ENCODE results near the gene ABCF1. TPM values are rescaled to one million over a fixed set of nuclear protein-coding genes. Genes with fewer than 3 reads are reported as not detected.

The ABCF1 gene
- total and polyA plus RNA-seq, 2 of the 8 experiments (the other 6 are each of a cell fraction or from before 2014, with no cell fraction given) = 48.8 to 123 TPM

DNA sequence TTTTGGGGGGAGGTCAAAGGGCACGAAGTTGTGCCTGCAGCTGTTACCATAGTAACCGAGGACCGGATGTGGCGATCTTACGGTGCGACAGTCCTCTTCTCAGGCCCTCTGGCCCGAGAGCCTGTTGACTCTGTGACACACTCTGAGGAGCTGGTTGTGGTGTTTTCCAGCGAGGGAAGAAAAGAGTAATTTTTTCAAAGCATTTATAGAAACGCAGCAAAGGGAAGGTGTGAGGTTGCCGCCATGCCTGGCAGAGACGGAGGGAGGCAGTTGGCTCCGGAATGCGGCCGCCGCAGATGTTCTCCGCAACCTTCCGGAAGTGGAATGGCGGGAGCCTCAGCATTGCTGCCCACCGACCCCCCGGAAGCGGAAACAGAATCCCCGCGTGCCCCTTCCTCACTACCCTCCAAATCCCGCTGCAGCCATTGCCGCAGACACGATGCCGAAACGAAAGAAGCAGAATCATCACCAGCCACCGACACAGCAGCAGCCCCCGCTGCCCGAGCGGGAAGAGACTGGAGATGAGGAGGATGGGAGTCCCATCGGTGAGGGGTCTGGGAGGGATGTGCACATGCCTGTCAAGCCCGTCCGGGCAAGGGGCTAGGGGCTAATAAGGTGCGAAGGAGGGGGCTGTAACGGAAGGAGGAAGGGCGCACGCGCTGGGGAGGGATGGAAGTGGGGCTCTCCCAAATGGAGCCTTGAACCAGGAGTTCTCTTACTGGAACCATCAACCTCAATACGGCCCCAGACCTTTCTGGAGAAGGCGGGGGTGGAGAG, 14.1 kb upstream of the ABCF1 start, which contains the start of gene PRR3 (continued):
- peak; percentile 72 for TF ChIP-seq TEAD4 (IDR thresholded peaks at IDR 0.05; ENCODE audit: low read depth, low read length)
- TF ChIP-seq GABPA (IDR thresholded peaks at IDR 0.05; ENCODE audit: borderline replicate concordance, insufficient read depth, low read length) = peak; percentile 97
- peak; percentile 83 for TF ChIP-seq POLR2AphosphoS5 (IDR thresholded peaks at IDR 0.05; ENCODE audit: low read depth, low read length)
- TF ChIP-seq, protein P1, sequence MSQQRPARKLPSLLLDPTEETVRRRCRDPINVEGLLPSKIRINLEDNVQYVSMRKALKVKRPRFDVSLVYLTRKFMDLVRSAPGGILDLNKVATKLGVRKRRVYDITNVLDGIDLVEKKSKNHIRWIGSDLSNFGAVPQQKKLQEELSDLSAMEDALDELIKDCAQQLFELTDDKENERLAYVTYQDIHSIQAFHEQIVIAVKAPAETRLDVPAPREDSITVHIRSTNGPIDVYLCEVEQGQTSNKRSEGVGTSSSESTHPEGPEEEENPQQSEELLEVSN (IDR thresholded peaks at IDR 0.05) = peak; percentile 100
- no peak for TF ChIP-seq RNF2 (IDR thresholded peaks at IDR 0.05; ENCODE audit: borderline replicate concordance, low read depth, low read length, missing control alignments, poor library complexity, severe bottlenecking)
- no peak for TF ChIP-seq POU5F1 (IDR thresholded peaks at IDR 0.05; ENCODE audit: low read depth, low read length)
- TF ChIP-seq, protein P2, sequence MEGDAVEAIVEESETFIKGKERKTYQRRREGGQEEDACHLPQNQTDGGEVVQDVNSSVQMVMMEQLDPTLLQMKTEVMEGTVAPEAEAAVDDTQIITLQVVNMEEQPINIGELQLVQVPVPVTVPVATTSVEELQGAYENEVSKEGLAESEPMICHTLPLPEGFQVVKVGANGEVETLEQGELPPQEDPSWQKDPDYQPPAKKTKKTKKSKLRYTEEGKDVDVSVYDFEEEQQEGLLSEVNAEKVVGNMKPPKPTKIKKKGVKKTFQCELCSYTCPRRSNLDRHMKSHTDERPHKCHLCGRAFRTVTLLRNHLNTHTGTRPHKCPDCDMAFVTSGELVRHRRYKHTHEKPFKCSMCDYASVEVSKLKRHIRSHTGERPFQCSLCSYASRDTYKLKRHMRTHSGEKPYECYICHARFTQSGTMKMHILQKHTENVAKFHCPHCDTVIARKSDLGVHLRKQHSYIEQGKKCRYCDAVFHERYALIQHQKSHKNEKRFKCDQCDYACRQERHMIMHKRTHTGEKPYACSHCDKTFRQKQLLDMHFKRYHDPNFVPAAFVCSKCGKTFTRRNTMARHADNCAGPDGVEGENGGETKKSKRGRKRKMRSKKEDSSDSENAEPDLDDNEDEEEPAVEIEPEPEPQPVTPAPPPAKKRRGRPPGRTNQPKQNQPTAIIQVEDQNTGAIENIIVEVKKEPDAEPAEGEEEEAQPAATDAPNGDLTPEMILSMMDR (IDR thresholded peaks at IDR 0.05; ENCODE audit: control extremely low read depth in 1 of 3, insufficient read depth in 1 of 3, low read depth in 1 of 3, low read length in 3 of 3) = no peak
- peak; percentile 92 for TF ChIP-seq YY1 (IDR thresholded peaks at IDR 0.05; ENCODE audit: low read depth, low read length)
- TF ChIP-seq, protein P3, sequence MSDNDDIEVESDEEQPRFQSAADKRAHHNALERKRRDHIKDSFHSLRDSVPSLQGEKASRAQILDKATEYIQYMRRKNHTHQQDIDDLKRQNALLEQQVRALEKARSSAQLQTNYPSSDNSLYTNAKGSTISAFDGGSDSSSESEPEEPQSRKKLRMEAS (IDR thresholded peaks at IDR 0.05) = peak; percentile 99
- 0 out of 2 replicates have a peak, but pooled peaks have one; percentile 43 for TF ChIP-seq EGR1 (IDR thresholded peaks at IDR 0.05; ENCODE audit: borderline replicate concordance, low read depth, low read length)
